ENCODE measurements around the gene CHD2.
"Not testable (repeated sequence)": the region's sequence is repeated elsewhere in the genome, so short reads cannot be mapped to it uniquely, and the experiment has no call there.

Gene CHD2

DNA sequence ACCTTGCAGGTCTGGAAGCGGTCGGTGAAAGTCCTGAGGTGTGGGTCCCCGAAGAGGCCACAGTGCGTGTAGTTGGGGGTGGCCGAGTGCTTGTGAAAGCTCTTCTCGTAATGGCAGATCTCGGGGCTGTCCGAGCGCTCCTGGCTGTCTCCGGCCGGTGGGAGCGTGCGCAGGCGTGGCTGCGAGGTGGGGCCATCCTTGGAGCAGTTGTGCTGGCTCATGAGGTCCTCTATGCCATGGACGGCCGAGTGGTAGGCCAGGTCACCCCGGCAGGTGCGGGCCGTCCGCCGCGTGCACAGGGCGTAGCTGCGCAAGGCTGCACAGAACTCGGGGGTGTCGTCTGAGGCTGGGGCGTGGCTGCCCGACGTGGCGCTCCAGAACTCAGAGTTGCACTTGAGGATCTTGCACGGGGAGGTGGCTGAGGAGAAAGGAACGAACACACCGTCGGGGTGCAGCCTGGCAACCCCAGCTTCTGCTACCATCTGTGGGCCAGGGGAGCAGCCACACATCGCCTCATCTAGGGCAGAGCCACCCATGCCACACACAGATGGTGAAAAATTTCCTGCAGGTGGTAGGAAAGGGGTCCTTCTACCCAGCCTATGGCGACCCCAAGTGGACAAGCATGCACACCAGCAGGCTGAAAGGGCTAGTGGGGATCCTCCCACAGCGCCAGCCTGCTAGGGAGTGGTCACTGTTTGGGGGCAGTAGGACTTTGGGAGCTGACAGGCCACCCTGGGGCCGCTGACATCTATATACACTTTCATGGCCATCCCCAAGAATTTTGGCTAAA is 152.2 kb downstream of the CHD2 start:
- DNase-seq = peak in 1 of 2 experiments; percentile 29

DNA sequence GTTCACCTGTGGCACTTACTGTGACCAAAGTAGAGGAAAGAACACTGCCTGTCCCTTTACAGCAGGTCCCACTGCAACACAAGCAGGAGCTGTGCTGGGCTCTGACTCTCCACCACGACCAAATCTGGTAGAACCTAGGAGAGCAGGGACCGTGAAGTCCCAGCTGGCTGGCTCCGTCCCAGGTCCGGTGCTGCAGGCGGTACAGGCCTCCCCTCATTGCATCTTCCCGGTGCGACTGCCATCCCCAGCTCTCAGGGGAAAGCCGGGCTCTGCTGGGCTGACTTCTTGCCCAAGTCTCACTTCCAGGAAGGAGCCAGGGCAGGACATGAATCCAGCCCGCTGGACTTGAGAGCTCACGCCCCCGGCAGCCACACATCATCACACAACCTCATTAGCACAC is 155.1 kb downstream of the CHD2 start:
- DNase-seq = no peak

DNA sequence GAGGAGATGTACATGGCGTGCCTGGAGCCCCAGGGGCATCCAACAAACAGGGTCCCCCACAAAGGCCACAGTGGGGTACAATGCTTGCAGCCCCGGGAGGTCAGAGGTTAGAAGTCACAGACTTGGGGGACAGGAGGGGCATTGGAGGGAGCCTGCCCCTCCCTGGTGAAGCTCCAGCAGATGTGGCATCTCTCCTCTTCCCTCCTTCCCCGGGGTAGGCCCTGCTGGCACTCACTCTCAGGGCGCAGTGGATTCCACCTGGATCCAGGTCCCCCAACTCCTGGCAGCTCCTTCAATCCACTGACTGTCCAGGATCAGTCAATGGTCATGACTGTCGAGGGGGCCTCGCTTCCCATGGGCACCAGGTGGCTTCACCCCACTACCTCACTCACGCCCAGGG is 156.7 kb downstream of the CHD2 start:
- DNase-seq = no peak

DNA sequence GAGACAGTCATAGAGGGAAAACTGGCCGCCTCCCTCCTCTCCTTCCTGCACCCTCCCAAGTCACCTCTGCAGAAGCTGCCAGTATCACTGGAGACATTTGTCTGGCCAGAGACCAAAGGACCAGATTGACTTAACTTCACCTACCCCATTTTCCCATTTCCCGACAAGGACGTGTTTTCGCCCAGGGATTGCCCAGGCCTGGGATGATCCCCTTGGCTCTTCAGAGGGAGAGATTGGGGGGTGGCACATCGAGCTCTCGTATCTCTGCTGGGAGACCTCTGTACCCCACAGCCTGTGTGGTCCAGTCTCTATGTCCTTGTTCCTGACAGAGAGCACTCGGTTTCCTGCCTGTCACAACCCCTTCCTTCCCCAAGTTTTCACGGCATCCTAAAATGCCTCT is 157.5 kb downstream of the CHD2 start:
- DNase-seq = no peak

DNA sequence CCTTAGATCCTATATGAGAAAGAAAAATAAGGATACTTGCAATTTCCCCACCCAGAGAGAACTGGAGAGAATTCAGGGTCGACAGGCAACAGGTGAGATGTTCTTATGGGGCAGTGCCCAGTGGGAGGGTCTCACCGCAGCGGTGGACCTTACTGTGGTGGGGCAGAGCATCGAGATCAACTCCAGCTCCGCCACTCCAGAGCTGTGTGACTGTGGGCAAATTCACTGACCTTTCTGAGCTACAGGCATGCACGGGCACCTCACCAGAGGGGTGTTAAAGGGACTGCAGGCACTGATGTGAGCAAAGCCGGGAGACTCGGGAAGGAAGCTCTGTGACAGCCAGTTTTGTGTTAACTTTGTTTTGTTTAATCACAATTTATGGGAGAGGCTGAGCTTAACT is 158.0 kb downstream of the CHD2 start:
- no peak for DNase-seq

DNA sequence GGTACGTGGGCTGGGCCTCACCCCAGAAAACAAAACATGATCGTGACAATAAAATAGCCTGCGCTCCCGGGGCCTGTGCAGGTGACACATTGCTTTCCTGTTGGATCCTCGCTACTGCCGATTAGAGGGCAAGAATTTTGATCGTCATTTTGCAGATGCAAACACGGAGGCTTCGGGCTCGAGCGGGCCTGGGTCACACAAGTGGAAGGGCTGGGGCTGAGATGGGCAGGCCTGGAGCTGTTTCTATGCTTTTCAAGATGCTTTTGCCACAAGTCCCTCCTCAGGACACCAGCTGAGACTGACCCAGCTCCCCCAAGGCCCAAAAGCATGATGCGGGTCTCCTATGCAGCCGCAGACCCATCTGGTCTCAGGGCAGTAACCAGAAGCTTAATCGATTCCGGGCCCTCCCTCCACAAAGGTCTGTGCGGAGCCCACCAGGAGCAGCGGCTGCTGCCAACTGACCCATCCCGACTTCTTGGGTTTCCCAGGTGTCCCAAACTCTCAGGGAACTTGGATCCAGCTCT is 158.8 kb downstream of the CHD2 start:
- DNase-seq = no peak

DNA sequence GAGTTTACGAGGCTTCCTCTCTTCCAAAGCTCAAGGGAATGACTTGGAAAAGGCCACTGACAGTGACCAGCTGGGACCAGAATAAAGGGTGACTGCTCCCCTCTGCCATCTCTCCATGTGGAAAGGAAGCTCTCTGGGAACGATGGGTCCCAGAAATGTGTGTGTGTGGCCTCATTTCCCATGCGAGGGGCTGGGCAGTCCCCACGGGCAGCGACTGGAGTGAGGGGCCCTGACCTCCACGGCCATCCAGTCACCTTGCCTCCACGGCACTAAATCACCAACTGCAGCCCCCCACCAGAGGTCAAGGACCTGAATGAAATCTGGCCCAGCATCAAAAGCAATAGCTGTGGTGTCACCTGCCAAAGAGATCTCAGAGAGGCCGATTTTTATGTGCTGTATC is 159.3 kb downstream of the CHD2 start:
- no peak for DNase-seq

DNA sequence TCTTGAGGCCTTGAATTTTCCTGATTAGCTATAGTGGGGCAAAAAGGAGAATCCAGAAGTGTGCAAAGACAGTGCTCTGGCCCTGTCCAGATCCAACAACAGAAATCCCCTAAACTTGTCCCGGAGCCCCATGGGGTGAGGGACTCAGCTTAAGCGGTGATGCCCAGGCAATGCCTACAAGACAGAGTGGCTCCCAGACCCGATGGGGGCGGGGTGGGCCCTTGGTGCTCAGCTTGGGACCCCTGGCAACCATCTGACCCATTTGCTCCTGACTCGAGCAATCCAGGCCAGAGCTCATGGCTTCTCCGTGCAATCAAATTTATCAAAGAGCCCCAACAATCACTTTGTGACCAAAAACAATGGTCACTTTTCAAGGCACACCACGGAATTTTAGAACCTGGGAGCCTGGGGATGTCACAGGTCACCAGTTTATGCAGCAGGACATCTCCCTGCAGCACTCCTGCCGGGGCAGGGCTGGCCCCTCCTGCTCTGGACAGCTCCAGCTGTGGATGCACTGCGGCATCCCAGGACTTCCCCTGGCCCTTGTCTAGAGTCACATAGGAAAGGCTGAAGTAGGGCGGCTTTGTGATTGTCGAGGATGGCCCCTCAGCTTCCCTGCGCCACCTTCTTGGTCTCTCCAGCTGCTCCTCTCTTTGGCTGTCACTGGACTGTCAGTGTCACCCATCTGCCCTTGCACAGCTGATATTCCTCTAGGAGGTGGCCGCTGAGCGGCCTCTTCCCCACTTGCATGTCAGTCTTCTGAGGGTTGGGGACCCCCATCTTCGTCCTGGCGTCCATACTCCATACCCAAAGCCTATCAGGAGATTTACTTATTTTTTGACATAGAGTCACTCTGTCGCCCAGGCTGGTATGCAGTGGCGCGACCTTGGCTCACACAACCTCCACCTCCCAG is 160.5 kb downstream of the CHD2 start:
- no peak for DNase-seq

DNA sequence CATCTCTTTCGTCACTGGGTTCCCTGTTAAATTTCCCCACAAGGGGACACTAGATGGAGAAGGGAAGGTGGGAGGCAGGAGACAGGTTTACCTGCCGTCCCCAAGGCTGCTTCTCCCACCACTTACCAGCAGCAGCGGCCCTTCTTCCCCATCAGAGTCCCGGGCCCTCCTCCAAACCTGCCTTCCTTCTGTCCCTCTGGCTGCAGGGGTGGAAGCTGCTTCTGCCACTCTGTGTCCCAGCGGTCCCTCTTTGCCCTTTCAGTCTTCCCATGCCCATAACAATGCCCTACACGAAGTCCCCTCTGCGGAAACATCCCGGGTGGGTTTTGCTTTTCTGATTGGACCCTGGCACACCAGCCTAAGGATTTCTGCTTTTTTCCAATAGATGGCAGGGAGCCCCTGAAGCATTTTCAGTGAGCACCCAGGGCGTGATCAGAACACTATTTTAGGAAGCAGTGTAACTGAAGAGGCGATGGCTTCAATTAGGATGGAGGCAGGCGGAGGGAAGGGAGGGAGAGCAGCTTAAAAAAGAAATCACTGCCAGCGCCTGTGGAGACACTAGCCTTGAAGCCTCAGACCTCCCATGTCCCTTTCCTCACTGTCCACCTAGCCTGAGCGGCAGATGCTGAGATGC is 162.6 kb downstream of the CHD2 start:
- not testable (repeated sequence) for DNase-seq

DNA sequence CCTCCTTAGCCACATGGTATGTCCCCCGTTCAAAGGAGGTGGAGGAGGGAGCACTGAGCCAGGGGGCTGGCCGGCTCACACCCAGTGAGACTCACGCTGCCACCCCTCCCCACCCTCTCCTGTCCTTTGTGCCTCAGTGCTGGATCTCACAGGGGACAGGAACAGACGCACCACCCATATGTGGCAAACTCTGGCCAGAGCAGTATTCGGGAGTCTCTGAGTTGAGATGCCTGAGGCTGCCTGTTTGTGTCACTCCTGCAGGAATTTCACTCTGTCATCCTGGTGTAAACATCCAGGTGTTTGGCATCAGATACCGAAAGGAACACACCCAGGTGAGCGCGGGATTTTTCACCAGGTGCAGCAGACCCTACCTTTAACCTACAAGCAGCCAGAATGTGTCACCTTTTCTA is 163.1 kb downstream of the CHD2 start:
- DNase-seq = no peak

DNA sequence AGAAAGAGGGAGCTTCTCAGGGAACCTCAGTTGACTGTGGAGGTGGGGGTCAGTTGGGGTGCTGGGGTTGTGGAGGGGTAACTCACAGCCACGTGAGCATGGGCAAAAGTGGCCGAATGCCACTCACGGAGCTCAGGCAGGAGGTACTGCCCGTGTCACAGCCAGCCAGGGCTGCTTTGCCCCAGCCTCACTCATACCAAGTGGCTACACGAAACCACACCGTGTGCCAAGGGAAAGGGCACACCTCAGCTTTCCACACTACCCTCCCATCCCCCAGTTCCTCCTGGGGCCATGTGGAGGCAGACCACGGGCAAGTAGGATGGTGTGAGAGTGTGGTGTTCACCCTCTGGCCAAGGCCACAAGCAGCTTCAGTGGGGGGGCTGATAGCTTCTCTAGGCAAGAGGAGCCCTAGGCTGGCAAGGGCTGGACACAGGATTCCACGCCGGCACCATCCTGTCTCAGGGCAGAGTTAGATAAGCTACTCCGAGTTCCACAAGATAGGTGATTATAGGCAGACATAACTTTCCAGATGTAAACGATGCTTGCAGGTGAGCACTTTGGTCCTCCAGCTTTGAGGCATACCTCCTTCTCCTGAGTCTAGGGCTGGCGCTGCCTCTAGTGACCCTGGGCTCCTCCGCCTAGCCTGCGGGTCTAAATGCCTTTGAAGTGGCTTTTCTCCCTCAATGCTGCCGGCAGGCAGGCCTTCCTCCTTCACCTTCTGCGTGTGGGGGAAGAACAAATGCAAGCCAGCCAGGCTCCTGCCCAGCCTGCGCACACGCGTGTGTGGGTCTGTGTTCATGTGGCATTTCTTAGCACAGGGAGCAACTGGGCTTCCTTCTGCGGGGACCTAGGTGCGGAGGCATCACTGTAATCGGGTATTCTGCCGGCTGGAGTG is 163.9 kb downstream of the CHD2 start:
- DNase-seq = no peak

DNA sequence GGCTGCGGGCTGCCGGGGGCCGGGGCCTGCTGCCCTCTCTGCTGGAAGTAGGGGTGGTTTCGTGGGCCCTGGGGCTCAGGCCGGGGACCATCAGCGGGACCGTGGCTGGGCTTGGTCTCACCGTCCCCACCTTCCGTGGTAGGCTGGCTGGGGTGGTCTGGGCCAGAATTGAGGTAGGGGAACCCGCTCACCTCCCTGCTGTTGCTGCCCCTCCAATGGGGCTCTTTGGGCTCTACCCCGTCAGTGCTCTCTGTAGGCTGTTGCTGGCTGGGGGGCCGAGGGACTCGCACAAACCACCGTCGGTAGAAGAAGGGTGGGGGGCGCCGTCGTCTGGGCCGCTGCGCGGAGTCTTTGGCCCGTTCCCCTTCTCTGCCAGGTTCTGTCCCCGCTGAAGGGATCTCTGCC is 165.5 kb downstream of the CHD2 start:
- no peak for DNase-seq

DNA sequence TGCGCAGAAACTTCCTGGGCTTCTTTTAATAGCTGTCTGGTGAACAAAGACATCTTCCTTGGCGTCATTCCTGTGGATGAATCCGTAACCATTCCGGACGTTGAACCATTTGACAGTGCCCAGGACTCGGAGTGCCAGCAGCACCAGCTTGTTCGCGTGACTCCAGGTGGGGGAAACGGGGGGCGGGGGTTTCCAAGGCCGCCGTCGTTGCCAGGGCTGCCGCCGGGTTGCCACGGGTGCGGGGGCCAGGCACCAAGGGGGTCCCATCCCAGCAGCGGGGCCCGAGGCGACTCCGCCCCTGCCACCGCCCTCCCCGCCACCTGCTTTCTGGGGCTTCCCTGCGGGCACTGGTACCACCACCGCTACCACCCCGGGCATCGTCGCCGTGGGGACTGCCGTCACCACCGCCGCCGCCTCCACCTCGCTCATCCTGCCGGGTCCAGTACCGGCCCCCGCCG is 166.1 kb downstream of the CHD2 start:
- no peak for DNase-seq

DNA sequence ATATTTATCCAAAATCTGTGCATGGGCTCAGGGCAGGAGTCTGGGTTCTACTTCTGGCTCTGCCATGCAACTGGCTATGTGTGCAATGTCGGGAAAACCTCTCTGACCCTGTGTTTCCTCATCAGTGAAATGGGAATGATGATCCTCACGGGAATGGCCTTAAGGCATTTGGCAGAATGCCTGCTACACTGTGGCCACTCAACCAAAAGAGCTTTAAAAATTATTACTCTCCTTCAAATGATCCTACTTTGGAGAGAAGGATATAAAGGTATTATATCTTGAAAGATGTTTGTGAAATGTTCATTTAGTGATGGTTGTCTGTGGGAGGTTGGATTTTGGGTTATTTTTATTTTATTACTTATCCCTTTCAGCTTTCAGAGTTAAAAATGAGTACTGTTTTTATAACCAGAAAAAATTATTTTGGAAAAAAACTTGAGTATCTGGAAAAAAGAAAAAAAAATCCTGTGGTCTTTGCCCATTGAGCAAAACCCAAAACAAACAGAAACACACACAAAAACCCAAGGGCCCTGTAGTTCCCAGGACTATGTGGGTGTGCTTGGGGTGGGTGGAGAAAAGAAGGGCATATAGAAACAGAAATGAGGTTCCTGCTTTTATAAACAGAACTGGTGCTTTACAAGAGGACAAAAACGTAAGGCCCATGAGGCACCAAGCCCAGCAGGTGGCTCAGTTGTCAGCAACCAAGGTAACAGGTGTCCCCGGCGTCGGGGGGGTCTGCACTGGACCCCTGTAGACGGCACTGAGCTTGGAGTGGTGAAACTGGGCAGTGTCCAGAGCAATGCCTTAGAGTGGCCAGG is 166.9 kb downstream of the CHD2 start:
- no peak for DNase-seq

DNA sequence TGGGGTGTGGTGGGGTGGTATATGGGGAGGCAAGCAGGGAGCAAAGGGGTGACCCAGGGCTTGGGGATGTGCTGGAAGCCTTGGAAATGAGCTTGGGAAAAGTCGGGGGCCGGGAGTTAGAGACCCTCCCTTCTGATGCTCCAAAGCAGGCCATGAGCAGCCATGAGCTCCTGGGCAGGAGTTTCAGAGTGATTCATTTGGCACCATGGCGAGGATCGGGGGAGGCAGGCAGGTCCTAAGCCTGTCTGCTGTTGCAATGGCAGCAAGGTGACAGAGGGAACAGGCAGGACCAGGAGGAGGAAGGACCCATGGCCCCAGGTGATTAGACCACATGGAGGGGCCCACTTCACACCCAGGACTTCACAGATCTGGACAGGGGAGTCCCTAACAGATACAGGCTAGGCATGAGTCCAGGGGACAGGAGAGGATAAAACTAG is 167.5 kb downstream of the CHD2 start:
- no peak for DNase-seq

DNA sequence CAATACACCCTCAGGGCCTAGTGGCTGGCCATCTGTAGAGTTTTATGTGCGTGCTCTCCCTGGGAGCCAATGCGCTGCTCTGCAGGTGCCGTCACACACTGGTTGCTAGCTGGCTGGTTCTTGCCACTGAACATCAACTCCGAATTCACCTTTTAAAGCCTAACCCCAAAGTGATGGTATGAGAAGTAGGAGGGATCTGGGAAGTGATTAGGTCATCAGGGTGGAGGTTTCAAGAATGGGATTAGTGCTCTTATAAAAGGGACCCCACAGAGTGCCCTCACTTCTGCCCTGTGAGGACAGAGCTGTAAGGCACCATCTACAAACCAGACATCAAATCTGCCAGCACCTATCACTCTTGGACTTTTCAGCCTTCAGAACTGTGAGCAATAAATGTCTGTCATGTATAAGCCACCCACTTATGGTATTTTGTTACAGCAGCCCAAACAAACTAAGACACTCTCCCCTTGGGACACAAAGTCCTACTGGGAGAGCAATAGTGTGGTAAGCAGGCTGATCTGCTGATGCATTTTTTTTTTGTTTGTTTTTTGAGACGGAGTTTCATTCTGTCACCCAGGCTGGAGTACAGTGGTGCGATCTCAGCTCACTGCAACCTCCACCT is 168.6 kb downstream of the CHD2 start:
- no peak for DNase-seq

DNA sequence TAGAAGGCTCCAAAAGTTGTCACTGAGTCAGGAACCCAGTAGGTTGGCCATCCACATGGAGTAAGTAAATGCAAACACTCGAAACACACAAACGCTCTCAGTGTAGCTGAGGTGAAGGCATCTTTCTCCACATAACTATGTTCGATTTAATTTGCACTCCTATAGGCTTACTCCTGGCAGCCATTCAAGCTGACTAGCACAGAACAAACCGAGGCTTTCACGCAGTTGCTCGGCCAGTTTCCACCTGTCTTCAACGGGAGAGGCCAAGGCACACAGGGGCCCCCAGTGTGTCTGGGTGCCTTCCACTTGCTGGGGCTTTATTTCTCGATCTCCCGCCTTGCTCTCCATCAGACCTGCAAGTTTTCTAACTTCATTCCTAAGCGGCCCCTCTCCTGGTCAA is 170.0 kb downstream of the CHD2 start:
- no peak for DNase-seq

DNA sequence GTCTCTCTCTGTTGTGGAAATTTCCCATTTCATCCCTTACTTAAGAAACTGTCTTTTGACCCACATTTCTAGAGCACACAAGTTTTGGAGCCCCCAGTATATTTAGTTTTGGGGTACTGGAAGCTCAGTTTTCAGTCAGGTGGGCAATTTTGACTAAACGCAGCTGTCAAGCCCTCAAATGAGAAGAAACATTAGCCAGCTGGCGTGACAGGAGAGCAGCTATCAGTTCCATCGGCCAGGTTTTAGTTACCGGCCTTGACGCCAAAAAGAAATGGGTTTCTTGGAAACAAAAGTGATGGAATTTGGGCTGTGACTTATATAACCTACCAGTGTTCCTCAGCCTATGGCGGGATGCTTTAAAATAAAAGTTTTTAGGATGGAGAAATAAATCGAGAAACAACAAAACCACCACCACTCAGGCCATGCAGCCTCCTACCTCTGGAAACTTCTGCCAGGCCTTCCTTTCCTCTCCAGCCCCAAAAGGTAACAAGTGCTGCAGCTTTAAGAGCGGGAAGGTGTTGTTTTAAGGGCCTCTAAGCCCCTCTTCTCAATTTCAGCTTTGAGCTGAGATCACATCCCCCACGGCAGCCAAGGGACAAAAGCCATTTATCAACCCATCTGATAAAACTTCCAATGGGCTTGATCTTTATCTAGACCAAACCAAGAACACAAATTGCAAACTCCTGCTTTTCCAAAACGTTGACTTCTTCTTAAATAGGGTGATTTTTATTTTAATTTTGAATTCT is 170.6 kb downstream of the CHD2 start:
- DNase-seq = no peak

DNA sequence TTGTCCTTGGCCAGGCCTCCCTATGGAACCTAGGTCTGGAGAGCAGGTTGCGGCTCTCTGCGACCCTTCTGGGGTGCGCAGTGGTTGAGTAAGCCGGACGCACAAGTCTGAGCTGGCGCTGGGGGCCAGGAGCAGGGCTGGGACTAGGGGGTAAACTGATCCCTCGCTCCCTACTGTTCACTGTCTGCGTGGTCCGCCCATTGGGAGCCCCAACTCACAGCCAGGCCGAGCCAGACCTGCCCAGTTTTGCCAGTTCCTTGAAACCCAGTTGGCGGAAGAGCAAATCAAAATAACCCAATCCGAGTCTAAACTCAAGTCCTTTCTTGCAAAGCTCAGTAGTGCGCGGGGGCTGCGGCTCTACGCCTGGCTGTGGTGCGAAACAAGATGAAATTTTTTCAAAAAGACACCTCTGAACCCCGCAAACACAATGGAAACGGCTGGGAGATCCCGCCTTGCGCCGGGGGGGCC is 171.4 kb downstream of the CHD2 start:
- no peak for DNase-seq

DNA sequence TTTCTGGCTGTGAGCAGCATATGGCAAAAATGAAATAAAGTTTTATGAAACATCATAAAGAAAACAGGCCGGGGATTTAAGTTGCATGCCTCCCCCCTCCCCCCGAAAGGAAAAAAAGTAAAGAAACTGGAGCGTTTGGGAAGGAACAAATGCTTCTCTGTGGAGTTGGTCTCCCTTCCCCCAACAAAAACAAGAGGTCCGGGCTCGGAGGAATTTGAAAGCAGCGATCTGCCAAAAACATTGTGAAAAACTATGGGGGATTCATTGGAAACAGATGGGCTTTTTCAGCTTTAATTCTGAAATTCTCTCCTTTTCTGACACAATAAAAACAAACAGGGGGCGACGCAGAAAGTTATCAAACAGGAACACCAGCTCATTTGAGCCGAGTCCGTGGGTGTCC is 171.9 kb downstream of the CHD2 start:
- no peak for DNase-seq
